Neural crest cell (in vitro differentiated cells): ENCODE data around the gene DACT3. TPM values are rescaled to one million over a fixed set of nuclear protein-coding genes. Genes with fewer than 3 reads are reported as not detected.

Experiments used
- DNase-seq: peaks from one replicate; pipeline ENCODE4 v3.0.0; 2021; ENCODE audit warnings: low read depth, mixed read lengths, low spot score
- H3K27ac Mint-ChIP-seq: one replicate; pipeline ENCODE4 v1.8.0; 2021; ENCODE audit warnings: mild to moderate bottlenecking, mixed read lengths; ENCODE audit not compliant: unreplicated experiment
- H3K27me3 Mint-ChIP-seq: 2 replicates; pipeline ENCODE4 v1.8.0; 2021; ENCODE audit warnings: low read depth, mild to moderate bottlenecking, mixed read lengths
- H3K36me3 Mint-ChIP-seq: 2 replicates; pipeline ENCODE4 v1.8.0; 2021; ENCODE audit warnings: low read depth, mild to moderate bottlenecking, mixed read lengths
- H3K4me1 Mint-ChIP-seq: 2 replicates; pipeline ENCODE4 v1.8.0; 2021; ENCODE audit warnings: mixed read lengths
- H3K4me3 Mint-ChIP-seq: one replicate; pipeline ENCODE4 v1.8.0; 2021; ENCODE audit warnings: mild to moderate bottlenecking, mixed read lengths
- H3K9me3 Mint-ChIP-seq: 2 replicates; pipeline ENCODE4 v1.8.0; 2021; ENCODE audit warnings: mixed read lengths
- CTCF ChIP-seq: fragments of 200-600 bp; sonication (generic); conservative IDR thresholded peaks from 2 replicates; pipeline ENCODE4 v1.5.0; 2021; ENCODE audit warnings: antibody characterized with exemption, mild to moderate bottlenecking
- microRNA-seq: library from miRNA; unstranded; fragments of <30 nt; microRNA quantifications from one replicate; pipeline ENCODE4, GENCODE V29; 2020
- total RNA-seq: library from RNA; stranded (reverse); gene quantifications from 2 replicates; pipeline ENCODE4 v1.2.1, GENCODE V29; 2021

Gene DACT3
- total RNA-seq, 1 donor from 2014 or later, result 7.4 TPM

GRCh38 chr19:46601318-46602224 lies 59.4 kb downstream of the DACT3 start, which contains the start of gene CALM3:
Gene CALM3 (plus strand): TSS chr19:46601330. CDS start chr19:46601435, 105 bp downstream.
- H3K9me3 Mint-ChIP-seq, result peaks cover 9% of the 10 kb centered on the region
- no peak for TF ChIP-seq CTCF
- H3K4me1 Mint-ChIP-seq, result peaks cover 33% of the 10 kb centered on the region
- peak within 1 kb of the TSS; percentile 100 for H3K27ac Mint-ChIP-seq
- DNase-seq, result no peak
- peaks cover 7% of the 10 kb centered on the region for H3K36me3 Mint-ChIP-seq
- peak within 1 kb of the TSS; percentile 100 for H3K4me3 Mint-ChIP-seq
- H3K27me3 Mint-ChIP-seq, result no peaks in the 10 kb centered on the region

- H3K27ac Mint-ChIP-seq, result peak overlapping the region; percentile 100
- H3K9me3 Mint-ChIP-seq, result peaks cover 9% of the 10 kb centered on the region
- no peaks in the 10 kb centered on the region for H3K27me3 Mint-ChIP-seq
- H3K4me1 Mint-ChIP-seq, result peaks cover 30% of the 10 kb centered on the region
- peak overlapping the region; percentile 100 for H3K4me3 Mint-ChIP-seq
- TF ChIP-seq CTCF, result no peak
- peaks cover 7% of the 10 kb centered on the region for H3K36me3 Mint-ChIP-seq
- DNase-seq, result peak; percentile 99
Measured at GRCh38 chr19:46600384-46601317, 60.3 kb downstream of the DACT3 start.

- H3K4me3 Mint-ChIP-seq, result peak overlapping the region; percentile 100
- TF ChIP-seq CTCF, result no peak
- peak overlapping the region; percentile 100 for H3K27ac Mint-ChIP-seq
- peaks cover 9% of the 10 kb centered on the region for H3K9me3 Mint-ChIP-seq
- DNase-seq, result no peak
- no peaks in the 10 kb centered on the region for H3K27me3 Mint-ChIP-seq
- H3K4me1 Mint-ChIP-seq, result peaks cover 30% of the 10 kb centered on the region
- H3K36me3 Mint-ChIP-seq, result peaks cover 7% of the 10 kb centered on the region
Measured at GRCh38 chr19:46599716-46600373, 61.1 kb downstream of the DACT3 start.

- no peak for DNase-seq
- Mint-ChIP-seq H3K4me1 (peaks cover 27% of the 10 kb centered on the region), H3K36me3 (peaks cover 7% of the 10 kb centered on the region), H3K4me3 (peak overlapping the region; percentile 2), H3K27ac (no peak overlapping the region), H3K9me3 (peaks cover 9% of the 10 kb centered on the region), H3K27me3 (no peaks in the 10 kb centered on the region)
- TF ChIP-seq CTCF, result no peak
Measured at GRCh38 chr19:46598372-46598917, 62.5 kb downstream of the DACT3 start.

Small RNA genes lying within 50 kb of the gene (microRNA-seq; reads per million reads assigned to microRNA genes)
- gene MIR320E, result 3.0 reads per million

Other genes starting within 250 kb of the DACT3 start
- gene CCDC8, start 247.6 kb downstream of the DACT3 start, total RNA-seq, result 23.9 and 25.1 TPM in 2 replicates
- gene PNMA8C, start 232.2 kb downstream of the DACT3 start, total RNA-seq, result 1.4 and 1.7 TPM in 2 replicates
- 28.4 and 29.9 TPM in 2 replicates for gene PNMA8A, start 189.6 kb downstream of the DACT3 start, total RNA-seq
- gene PNMA8B, start 165.3 kb downstream of the DACT3 start, total RNA-seq, result 4.6 and 5.3 TPM in 2 replicates
- 436 TPM in 2 replicates for gene CALM3, start 59.9 kb downstream of the DACT3 start, total RNA-seq
- not detected in 2 replicates for gene PTGIR, start 36.1 kb downstream of the DACT3 start, total RNA-seq
- gene GNG8, start 25.0 kb downstream of the DACT3 start, total RNA-seq, result not detected in 2 replicates
- 55.5 and 57.2 TPM in 2 replicates for gene PRKD2, start 55.9 kb upstream of the DACT3 start, total RNA-seq
- gene FKRP, start 84.9 kb upstream of the DACT3 start, total RNA-seq, result 31.9 and 38.6 TPM in 2 replicates
- 128 and 138 TPM in 2 replicates for gene STRN4, start 85.3 kb upstream of the DACT3 start, total RNA-seq
- 131 TPM in 2 replicates for gene SLC1A5, start 127.4 kb upstream of the DACT3 start, total RNA-seq
- 165 and 167 TPM in 2 replicates for gene AP2S1, start 189.7 kb upstream of the DACT3 start, total RNA-seq
- gene ARHGAP35, start 199.8 kb upstream of the DACT3 start, total RNA-seq, result 81.0 and 82.5 TPM in 2 replicates